Measurements from ENCODE around the gene CORO6. TPM values are rescaled to one million over a fixed set of nuclear protein-coding genes. Genes with fewer than 3 reads are reported as not detected.

Gene CORO6
- total RNA-seq (100 to 1,000 TPM in 4 of 10 donors, 10 to 100 TPM in 6; 72.0 to 110 (median 90.9) TPM), polyA plus RNA-seq (100 to 1,000 TPM in 1 of 2 donors, 10 to 100 TPM in 1; 53.2 to 262 TPM)
- long read RNA-seq, donor 1, partial matches to known transcripts = 39 of 126 reads
- long read RNA-seq, donor 1, other reads (novel, unspliced or antisense) = 81 of 126 reads
- long read RNA-seq, donor 2, partial matches to known transcripts = 56 of 225 reads
- long read RNA-seq, donor 2, other reads (novel, unspliced or antisense) = 164 of 225 reads
- long read RNA-seq, donor 3, transcript CORO6-201 (11 exons, 2,603 nt) = major isoform, 6 of 266 reads
- long read RNA-seq, donor 3, partial matches to known transcripts = 47 of 266 reads
- long read RNA-seq, donor 3, other reads (novel, unspliced or antisense) = 209 of 266 reads

DNA sequence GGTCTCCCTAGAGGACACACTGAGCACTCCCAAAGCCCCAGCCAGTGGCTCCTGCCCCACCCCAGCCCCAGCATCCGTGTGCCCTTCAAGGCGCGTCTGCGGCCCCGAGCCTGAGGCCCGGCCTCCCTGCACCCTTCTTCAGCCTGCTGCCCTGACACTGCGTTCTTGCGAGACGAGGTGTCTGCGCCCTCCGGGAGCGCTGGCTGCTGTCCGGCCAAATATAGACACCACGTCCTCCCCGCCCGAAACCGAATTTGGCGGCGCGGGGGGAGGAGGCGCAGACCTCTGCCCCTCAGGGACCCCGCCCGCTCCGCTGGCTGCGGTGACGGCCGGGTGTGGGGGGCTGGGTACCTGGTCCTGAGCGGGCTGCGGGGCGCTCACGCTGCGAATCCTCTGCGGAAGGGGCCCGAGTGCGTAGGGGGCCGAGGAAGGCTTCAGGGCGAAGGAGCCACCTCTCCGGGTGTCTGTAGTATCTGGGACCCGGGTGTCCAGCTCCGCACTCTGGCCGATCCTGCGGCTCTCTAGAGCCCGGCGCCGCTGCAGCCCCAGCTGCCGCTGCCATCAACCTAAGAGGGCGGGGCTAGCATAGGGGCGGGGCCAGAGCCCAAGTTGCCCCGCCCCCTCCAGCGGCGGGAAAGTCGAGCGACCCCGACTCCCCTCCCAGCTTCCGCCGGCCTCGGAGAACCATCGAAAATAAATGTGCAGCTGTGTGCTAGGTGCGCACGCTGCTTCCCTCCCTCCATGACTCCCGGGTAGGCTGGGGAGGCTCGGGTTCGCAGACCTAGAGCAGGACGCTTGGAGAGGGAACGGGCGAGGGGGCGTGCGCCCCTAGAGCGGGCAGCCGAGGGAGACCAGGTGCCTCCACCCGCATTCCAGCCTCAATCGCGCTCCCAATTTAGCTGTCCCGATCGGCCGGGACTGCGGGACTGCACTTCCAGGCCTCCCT, at the start of gene CORO6:
CORO6 (minus strand) TSS at position 576 of the 946 bp plus-strand sequence. CDS start 1,491 bp downstream, outside the sequence.
- ATAC-seq = peak; percentile 69 to 79 (median 74)
- 2 to 3% methylated on average over 77 of the region's 77 CpGs for WGBS, 2 donors
- intact Hi-C loops (cut with DNase I) = loop anchor here in 2 of 10 donors (10.0 kb wide), 2 partner anchors 48 to 312 kb away; partner anchors contain the start of gene SSH2 (in 1 of the 2)
- Histone ChIP-seq H3K36me3 (peaks cover 0 to 7% (median 0%) of the 10 kb centered on the region in 9 donors), H3K27ac (peak within 1 kb of the TSS; percentile 78 to 95 (median 88)), H3K27me3 (peaks cover 0 to 17% (median 0%) of the 10 kb centered on the region in 7 donors), H3K4me3 (peak within 1 kb of the TSS; percentile 55 to 92 (median 79)), H3K4me1 (peaks cover 7 to 84% (median 47%) of the 10 kb centered on the region in 9 donors), H3K9me3 (no peaks in the 10 kb centered on the region)
- TF ChIP-seq, protein P1, sequence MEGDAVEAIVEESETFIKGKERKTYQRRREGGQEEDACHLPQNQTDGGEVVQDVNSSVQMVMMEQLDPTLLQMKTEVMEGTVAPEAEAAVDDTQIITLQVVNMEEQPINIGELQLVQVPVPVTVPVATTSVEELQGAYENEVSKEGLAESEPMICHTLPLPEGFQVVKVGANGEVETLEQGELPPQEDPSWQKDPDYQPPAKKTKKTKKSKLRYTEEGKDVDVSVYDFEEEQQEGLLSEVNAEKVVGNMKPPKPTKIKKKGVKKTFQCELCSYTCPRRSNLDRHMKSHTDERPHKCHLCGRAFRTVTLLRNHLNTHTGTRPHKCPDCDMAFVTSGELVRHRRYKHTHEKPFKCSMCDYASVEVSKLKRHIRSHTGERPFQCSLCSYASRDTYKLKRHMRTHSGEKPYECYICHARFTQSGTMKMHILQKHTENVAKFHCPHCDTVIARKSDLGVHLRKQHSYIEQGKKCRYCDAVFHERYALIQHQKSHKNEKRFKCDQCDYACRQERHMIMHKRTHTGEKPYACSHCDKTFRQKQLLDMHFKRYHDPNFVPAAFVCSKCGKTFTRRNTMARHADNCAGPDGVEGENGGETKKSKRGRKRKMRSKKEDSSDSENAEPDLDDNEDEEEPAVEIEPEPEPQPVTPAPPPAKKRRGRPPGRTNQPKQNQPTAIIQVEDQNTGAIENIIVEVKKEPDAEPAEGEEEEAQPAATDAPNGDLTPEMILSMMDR (IDR thresholded peaks at IDR 0.05) = peak in 1 of 9 donors; percentile 10
- peak in 1 of 2 donors; percentile 76 for DNase-seq

DNA sequence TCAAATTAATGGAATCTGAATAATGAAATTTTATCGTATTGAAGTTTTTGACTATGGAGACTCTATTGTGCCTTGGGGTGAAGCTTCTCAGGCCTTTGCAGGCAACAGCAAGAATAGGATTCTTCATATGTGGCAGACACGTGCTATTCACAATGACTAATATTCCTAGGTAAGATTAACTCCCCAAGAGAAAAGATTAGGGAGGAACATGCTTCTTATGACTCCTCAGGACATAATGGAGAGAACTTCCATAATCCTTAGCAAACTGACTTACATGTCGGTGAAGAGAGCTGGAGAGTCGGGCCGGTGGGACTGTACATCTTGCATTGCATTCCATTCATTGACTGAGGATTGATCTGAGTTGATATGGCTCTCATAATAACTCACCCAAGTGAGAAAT, 48.9 kb upstream of the CORO6 start:
- Histone ChIP-seq H3K36me3 (peaks cover 0 to 100% (median 12%) of the 10 kb centered on the region in 9 donors), H3K4me1 (peaks cover 0 to 39% (median 15%) of the 10 kb centered on the region in 9 donors), H3K4me3 (no peak overlapping the region), H3K9me3 (no peaks in the 10 kb centered on the region), H3K27me3 (no peaks in the 10 kb centered on the region), H3K27ac (peak overlapping the region in 2 of 10 donors; percentile 16 to 33)
- WGBS, 2 donors = 79 to 83% methylated on average over 5 of the region's 5 CpGs
- intact Hi-C loops (cut with DNase I) = no loop called here
- DNase-seq (no peak), ATAC-seq (no peak)
- TF ChIP-seq, protein P1 (IDR thresholded peaks at IDR 0.05) = no peak

DNA sequence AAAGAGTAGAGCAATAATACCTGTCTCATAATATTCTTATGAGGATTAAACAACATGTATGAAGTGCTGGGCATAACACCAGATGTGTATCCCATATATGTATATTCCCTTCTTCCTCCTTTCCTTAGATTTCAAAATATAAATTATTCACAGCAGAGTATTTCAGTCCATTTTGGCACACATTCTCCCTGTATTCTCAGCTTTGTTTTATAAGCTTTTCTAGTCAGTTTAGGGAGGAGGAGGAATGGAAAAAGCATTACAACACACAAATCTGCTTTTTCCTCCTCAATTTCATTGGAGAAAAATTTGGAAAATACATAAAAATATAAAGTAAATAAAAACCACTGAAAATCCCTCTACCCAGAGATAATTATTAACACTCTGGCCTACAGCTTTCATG, 46.6 kb upstream of the CORO6 start:
- DNase-seq (no peak), ATAC-seq (no peak)
- peak overlapping the region in 7 of 10 donors; percentile 19 to 85 (median 85) for H3K27ac ChIP-seq
- H3K4me3 ChIP-seq = no peak overlapping the region
- peaks cover 0 to 38% (median 12%) of the 10 kb centered on the region in 9 donors for H3K4me1 ChIP-seq
- no peaks in the 10 kb centered on the region for H3K27me3 ChIP-seq
- TF ChIP-seq, protein P1 (IDR thresholded peaks at IDR 0.05) = no peak
- intact Hi-C loops (cut with DNase I) = loop anchor here in 1 of 10 donors (5.0 kb wide), 1 partner anchor 43 kb away; no protein-coding TSS in a partner anchor
- peaks cover 0 to 99% (median 24%) of the 10 kb centered on the region in 9 donors for H3K36me3 ChIP-seq
- no peaks in the 10 kb centered on the region for H3K9me3 ChIP-seq

DNA sequence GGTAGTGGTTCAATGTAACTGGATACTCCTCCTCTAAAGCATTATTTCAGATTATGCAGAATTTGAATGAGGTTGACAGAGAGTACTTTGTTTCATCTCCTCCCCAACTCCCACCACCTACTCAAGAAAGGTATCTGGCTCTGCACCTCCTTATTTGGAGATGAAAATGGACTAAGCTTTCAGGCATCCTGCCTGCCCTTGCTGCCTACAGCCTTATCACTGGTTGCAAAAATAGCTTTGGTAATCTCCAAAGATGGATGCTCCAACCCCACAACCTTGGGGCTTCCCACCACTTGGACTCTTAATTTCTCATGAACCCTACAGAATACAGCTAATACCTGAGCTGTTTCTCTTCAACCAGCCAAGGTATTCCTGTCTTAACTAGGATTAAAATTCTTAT, 45.3 kb upstream of the CORO6 start:
- peaks cover 0 to 41% (median 19%) of the 10 kb centered on the region in 9 donors for H3K4me1 ChIP-seq
- no peaks in the 10 kb centered on the region for H3K27me3 ChIP-seq
- DNase-seq = peak in 1 of 2 donors; percentile 51
- peak overlapping the region; percentile 33 to 85 (median 83) for H3K27ac ChIP-seq
- intact Hi-C loops (cut with DNase I) = loop anchor here in 1 of 10 donors (5.0 kb wide), 1 partner anchor 44 kb away; no protein-coding TSS in a partner anchor
- H3K4me3 ChIP-seq = no peak overlapping the region
- no peaks in the 10 kb centered on the region for H3K9me3 ChIP-seq
- peaks cover 0 to 99% (median 24%) of the 10 kb centered on the region in 9 donors for H3K36me3 ChIP-seq
- peak; percentile 67 to 94 (median 88) for ATAC-seq
- TF ChIP-seq, protein P1 (IDR thresholded peaks at IDR 0.05) = no peak
